GM20000 (cell line): ENCODE measurements around the gene PLK2.

Source experiments
- DNase-seq: peaks from one replicate; pipeline ENCODE4 v3.0.0; 2012; ENCODE audit warnings: low spot score
- CTCF ChIP-seq: IDR thresholded peaks from 2 replicates; pipeline ENCODE4 v1.5.1; 2012; ENCODE audit warnings: mild to moderate bottlenecking, control low read depth; ENCODE audit errors: extremely low read depth, missing control alignments

The PLK2 gene

GRCh38 chr5:58481066-58481676, 21.3 kb upstream of the PLK2 start:
- no peak for DNase-seq
- no peak for TF ChIP-seq CTCF

GRCh38 chr5:58477760-58478376, 18.0 kb upstream of the PLK2 start:
- TF ChIP-seq CTCF, result no peak
- DNase-seq, result no peak

GRCh38 chr5:58475404-58475803, 15.5 kb upstream of the PLK2 start:
- DNase-seq, result no peak
- no peak for TF ChIP-seq CTCF

GRCh38 chr5:58469896-58470295, 10.0 kb upstream of the PLK2 start:
- no peak for TF ChIP-seq CTCF
- no peak for DNase-seq

- no peak for TF ChIP-seq CTCF
- peak; percentile 34 for DNase-seq
These were observed 7.1 kb upstream of the PLK2 start for GRCh38 chr5:58466939-58467338.

GRCh38 chr5:58462623-58463230, 2.8 kb upstream of the PLK2 start:
- peak; percentile 46 for DNase-seq
- TF ChIP-seq CTCF, result peak; percentile 16

- DNase-seq, result no peak
These were observed 2.3 kb upstream of the PLK2 start for GRCh38 chr5:58462154-58462553.

More at GRCh38 chr5:58462154-58462553, 2.3 kb upstream of the PLK2 start:
- no peak for TF ChIP-seq CTCF
